ENCODE results near the gene CIZ1.

CIZ1 gene

DNA sequence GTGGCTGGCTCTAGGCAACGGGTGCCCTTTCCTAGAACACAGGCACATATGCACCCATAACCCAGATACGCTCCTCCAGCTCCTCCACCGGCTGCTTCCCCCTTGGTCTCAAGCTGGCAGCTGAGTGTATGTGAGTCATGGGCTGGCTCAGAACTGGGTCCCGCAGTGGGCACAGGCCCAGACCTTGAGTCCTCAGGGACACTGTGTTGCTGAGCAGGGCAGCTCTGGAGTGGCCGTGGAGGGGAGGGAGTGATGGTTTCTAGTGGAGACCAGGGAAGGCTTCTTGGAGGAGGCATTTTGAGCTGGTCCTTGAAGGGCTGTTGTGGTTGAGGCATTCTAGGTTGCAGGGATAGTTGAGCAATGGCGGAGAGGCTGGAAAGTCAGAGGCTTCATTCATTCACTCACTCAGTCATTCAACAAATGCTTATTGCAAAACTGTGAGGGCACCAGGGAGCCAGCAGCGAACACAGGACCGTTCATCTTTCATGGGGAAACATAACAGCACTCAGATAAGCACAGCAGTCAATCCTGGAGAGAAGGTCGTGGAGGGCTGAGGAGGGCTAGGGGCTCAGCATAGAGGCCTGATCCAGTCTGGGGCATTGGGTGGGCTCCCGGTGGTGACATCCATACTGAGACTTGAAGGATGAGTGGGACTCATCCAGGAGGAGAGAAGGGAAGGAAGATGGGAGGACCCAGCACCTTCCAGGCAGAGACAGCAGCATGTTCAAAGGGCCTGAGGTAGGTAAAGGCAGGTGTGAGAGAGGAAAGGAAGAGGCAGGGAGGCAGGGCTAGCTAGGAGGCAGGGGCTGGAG is 29.0 kb downstream of the CIZ1 start:
- Histone ChIP-seq H4K20me1 (peaks cover 45% of the 10 kb centered on the region), H3K27ac (no peak overlapping the region), H3K36me3 (peaks cover 59% of the 10 kb centered on the region), H3K9ac (no peak overlapping the region), H3K4me3 (no peak overlapping the region), H3K9me3 (no peaks in the 10 kb centered on the region), H3K4me2 (no peak overlapping the region), H3K27me3 (no peaks in the 10 kb centered on the region), H3K4me1 (peaks cover 20% of the 10 kb centered on the region)
- no peak for TF ChIP-seq Cebpa-rat (IDR thresholded peaks at IDR 0.05)

GRCh38 chr9:128161215-128161902 is 30.0 kb downstream of the CIZ1 start:
- Histone ChIP-seq H3K4me3 (peak overlapping the region; percentile 96), H3K27ac (no peak overlapping the region), H3K9me3 (no peaks in the 10 kb centered on the region), H3K27me3 (no peaks in the 10 kb centered on the region), H3K9ac (peak overlapping the region; percentile 91; the same call in 1 of the 2 replicates), H3K4me1 (peaks cover 20% of the 10 kb centered on the region), H3K4me2 (peak overlapping the region; percentile 95), H4K20me1 (peaks cover 34% of the 10 kb centered on the region), H3K36me3 (peaks cover 48% of the 10 kb centered on the region)
- no peak for TF ChIP-seq Cebpa-rat (IDR thresholded peaks at IDR 0.05)

GRCh38 chr9:128160603-128160987 is 30.8 kb downstream of the CIZ1 start:
- no peaks in the 10 kb centered on the region for H3K9me3 ChIP-seq
- peak overlapping the region; percentile 84 for H3K27ac ChIP-seq
- peaks cover 34% of the 10 kb centered on the region for H4K20me1 ChIP-seq
- H3K4me2 ChIP-seq = peak overlapping the region; percentile 95
- TF ChIP-seq Cebpa-rat (IDR thresholded peaks at IDR 0.05) = no peak
- peaks cover 40% of the 10 kb centered on the region for H3K36me3 ChIP-seq
- no peaks in the 10 kb centered on the region for H3K27me3 ChIP-seq
- H3K4me1 ChIP-seq = peaks cover 20% of the 10 kb centered on the region
- H3K4me3 ChIP-seq = peak overlapping the region; percentile 96
- H3K9ac ChIP-seq = peak overlapping the region; percentile 91

DNA sequence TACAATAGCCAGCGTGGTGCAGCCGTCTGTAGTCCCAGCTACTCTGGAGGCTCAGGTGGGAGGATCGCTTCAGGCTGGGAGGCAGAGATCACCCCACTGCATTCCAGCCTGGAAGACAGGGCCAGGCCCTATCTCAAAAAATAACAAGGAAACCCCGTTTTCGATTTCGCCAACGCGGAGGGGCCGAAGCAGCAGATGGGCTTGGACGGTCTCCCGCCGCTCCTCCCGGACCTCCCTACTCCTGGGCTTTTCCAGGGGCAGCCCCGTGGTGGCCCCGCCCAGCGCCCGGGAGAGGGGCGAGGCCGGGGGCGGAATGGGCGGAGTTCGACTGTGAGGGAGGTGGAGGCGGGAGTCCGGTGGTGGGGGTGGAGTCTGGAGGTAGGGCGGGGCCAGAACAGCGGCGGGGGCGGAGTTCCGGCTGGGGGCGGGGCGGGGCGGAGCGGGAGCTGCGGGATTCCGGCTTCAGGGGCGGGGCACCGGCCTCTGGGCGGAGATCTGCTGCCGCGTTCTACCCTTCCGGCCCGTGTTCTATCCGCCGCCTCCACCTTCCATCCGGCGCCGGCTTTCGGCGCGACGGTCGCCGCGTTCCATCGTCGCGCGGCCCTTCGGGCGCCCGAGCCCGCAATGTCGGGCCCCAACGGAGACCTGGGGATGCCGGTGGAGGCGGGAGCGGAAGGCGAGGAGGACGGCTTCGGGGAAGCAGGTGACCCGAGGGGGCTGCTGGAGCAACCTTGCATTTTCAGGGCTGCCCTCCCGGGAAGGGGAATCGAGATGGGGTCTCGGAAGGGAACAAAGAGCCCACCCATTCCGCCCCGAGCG is 31.4 kb downstream of the CIZ1 start, which contains the start of gene BBLN:
Gene BBLN, plus strand, starts transcription at position 482 of the 819 bp plus-strand sequence. Its CDS starts 143 bp downstream, at position 625.
- Histone ChIP-seq H3K27ac (peak within 1 kb of the TSS; percentile 84), H3K4me2 (peak within 1 kb of the TSS; percentile 95), H3K27me3 (no peaks in the 10 kb centered on the region), H3K4me3 (peak within 1 kb of the TSS; percentile 96), H4K20me1 (peaks cover 34% of the 10 kb centered on the region), H3K9me3 (no peaks in the 10 kb centered on the region), H3K36me3 (peaks cover 34% of the 10 kb centered on the region), H3K4me1 (peaks cover 20% of the 10 kb centered on the region), H3K9ac (peak within 1 kb of the TSS; percentile 91)
- no peak for TF ChIP-seq Cebpa-rat (IDR thresholded peaks at IDR 0.05)

DNA sequence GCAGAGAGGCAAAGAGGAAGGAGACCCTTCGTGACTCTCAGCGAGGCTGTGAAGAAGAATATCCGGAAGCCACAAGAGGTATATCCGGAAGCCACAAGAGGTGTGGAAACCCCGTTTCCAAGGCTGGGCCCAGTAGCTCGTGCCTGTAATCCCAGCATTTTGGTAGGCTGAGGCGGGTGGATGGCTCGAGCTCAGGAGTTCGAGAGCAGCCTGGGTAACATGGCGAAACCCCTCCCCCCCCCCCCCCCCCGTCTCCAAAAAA is 31.9 kb downstream of the CIZ1 start:
- H3K4me1 ChIP-seq = peaks cover 20% of the 10 kb centered on the region
- peaks cover 32% of the 10 kb centered on the region for H4K20me1 ChIP-seq
- peak overlapping the region; percentile 75 for H3K9ac ChIP-seq
- peak overlapping the region; percentile 88 for H3K4me2 ChIP-seq
- peaks cover 29% of the 10 kb centered on the region for H3K36me3 ChIP-seq
- H3K9me3 ChIP-seq = no peaks in the 10 kb centered on the region
- H3K4me3 ChIP-seq = peak overlapping the region; percentile 96
- H3K27ac ChIP-seq = peak overlapping the region; percentile 71
- H3K27me3 ChIP-seq = no peaks in the 10 kb centered on the region
- TF ChIP-seq Cebpa-rat (IDR thresholded peaks at IDR 0.05) = no peak

DNA sequence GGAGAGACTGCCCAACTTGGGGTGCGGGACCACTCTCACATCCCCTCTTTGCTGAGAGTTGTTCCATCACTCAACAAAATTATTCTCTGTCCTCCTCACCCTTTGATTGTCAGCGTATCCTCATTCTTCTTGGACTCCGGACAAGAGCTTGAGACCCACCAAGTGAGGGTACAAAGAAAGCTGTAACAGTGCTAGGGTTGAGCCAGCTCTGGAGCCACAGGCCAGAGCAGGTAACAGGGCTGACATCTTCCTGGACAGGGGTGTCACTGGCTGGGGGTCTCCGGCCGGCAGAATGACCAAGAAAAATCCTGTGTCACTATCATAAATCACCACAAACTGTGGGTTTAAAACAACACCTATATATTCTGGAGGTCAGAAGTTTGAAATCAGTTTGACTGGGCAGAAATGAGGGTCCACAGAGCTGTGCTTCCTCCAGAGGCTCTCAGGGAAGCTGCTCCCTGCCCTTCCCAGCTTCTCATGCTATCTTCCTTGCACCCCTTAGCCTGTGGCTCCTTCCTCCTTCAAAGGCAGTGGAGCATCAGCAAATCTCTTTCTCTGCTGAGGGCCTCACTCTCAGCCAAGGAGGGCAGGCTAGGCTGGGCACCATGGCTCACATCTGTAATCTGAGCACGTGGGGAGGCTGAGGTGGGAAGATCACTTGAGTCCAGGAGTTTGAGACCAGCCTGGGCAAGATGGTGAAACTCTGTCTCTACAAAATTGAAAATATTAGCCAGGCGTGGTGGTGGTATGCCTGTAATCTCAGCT is 35.5 kb downstream of the CIZ1 start:
- no peak for TF ChIP-seq Cebpa-rat (IDR thresholded peaks at IDR 0.05)
- H3K4me1 ChIP-seq = peaks cover 11% of the 10 kb centered on the region
- H3K36me3 ChIP-seq = no peaks in the 10 kb centered on the region
- no peak overlapping the region for H3K27ac ChIP-seq
- no peaks in the 10 kb centered on the region for H3K9me3 ChIP-seq
- H3K4me3 ChIP-seq = no peak overlapping the region
- H3K4me2 ChIP-seq = no peak overlapping the region
- no peak overlapping the region for H3K9ac ChIP-seq
- no peaks in the 10 kb centered on the region for H4K20me1 ChIP-seq
- H3K27me3 ChIP-seq = no peaks in the 10 kb centered on the region

- Histone ChIP-seq H3K4me1 (no peaks in the 10 kb centered on the region; the same call in 1 of the 2 replicates), H3K4me3 (no peak overlapping the region), H3K36me3 (no peaks in the 10 kb centered on the region), H3K9ac (no peak overlapping the region), H3K9me3 (no peaks in the 10 kb centered on the region), H4K20me1 (no peaks in the 10 kb centered on the region), H3K27ac (no peak overlapping the region), H3K4me2 (no peak overlapping the region), H3K27me3 (no peaks in the 10 kb centered on the region)
- TF ChIP-seq Cebpa-rat (IDR thresholded peaks at IDR 0.05) = no peak
Observed at GRCh38 chr9:128153947-128154695, 37.3 kb downstream of the CIZ1 start.

- Histone ChIP-seq H3K9ac (no peak overlapping the region), H3K27ac (no peak overlapping the region), H3K4me3 (no peak overlapping the region), H3K4me2 (no peak overlapping the region), H3K4me1 (no peaks in the 10 kb centered on the region), H3K27me3 (no peaks in the 10 kb centered on the region), H3K36me3 (no peaks in the 10 kb centered on the region), H3K9me3 (no peaks in the 10 kb centered on the region), H4K20me1 (no peaks in the 10 kb centered on the region)
- no peak for TF ChIP-seq Cebpa-rat (IDR thresholded peaks at IDR 0.05)
Observed at GRCh38 chr9:128153060-128153946, 38.1 kb downstream of the CIZ1 start.
